ENCODE data around the gene DPH6.
A peak's percentile ranks its signal among the peaks of the same experiment; 100 is the strongest.

DPH6 gene

GRCh38 chr15:35540021-35540420, 5.9 kb downstream of the DPH6 start:
- DNase-seq = no peak

- no peak for DNase-seq
Observed at GRCh38 chr15:35535365-35535916, 10.5 kb downstream of the DPH6 start.

GRCh38 chr15:35533130-35534110, 12.5 kb downstream of the DPH6 start:
- DNase-seq = no peak

- no peak for DNase-seq
Observed at GRCh38 chr15:35530698-35531097, 15.3 kb downstream of the DPH6 start.

GRCh38 chr15:35529784-35530183, 16.2 kb downstream of the DPH6 start:
- DNase-seq = no peak

- no peak for DNase-seq
Observed at GRCh38 chr15:35522061-35522460, 23.9 kb downstream of the DPH6 start.

GRCh38 chr15:35519541-35520149, 26.3 kb downstream of the DPH6 start:
- DNase-seq = peak; percentile 55

- DNase-seq = no peak
Observed at GRCh38 chr15:35519052-35519451, 26.9 kb downstream of the DPH6 start.

GRCh38 chr15:35514759-35515158, 31.2 kb downstream of the DPH6 start:
- no peak for DNase-seq

GRCh38 chr15:35507932-35508638, 37.9 kb downstream of the DPH6 start:
- DNase-seq = no peak

GRCh38 chr15:35506272-35506870, 39.6 kb downstream of the DPH6 start:
- DNase-seq = no peak

GRCh38 chr15:35505809-35506208, 40.2 kb downstream of the DPH6 start:
- DNase-seq = no peak

- DNase-seq = no peak
Observed at GRCh38 chr15:35505141-35505540, 40.8 kb downstream of the DPH6 start.

- DNase-seq = no peak
Observed at GRCh38 chr15:35499723-35500122, 46.2 kb downstream of the DPH6 start.

- DNase-seq = no peak
Observed at GRCh38 chr15:35496585-35496984, 49.4 kb downstream of the DPH6 start.

GRCh38 chr15:35495080-35495479, 50.9 kb downstream of the DPH6 start:
- no peak for DNase-seq

GRCh38 chr15:35491999-35492398, 54.0 kb downstream of the DPH6 start:
- no peak for DNase-seq

- DNase-seq = no peak
Observed at GRCh38 chr15:35491173-35491572, 54.8 kb downstream of the DPH6 start.

- no peak for DNase-seq
Observed at GRCh38 chr15:35490511-35490910, 55.5 kb downstream of the DPH6 start.

GRCh38 chr15:35487417-35487816, 58.5 kb downstream of the DPH6 start:
- no peak for DNase-seq

GRCh38 chr15:35486296-35486695, 59.7 kb downstream of the DPH6 start:
- no peak for DNase-seq

- DNase-seq = no peak
Observed at GRCh38 chr15:35485411-35485810, 60.6 kb downstream of the DPH6 start.
